HL-60 (cell line): ENCODE measurements around the gene TMEM184B.
A peak's percentile ranks its signal among the peaks of the same experiment; 100 is the strongest.

Experiments
- DNase-seq, 2 experiments: peaks; one replicate each; pipeline ENCODE4 v3.0.0-alpha.2; 2010 to 2020; ENCODE audit warnings: low read depth in 1 of 2, low spot score in 1 of 2
- H3K27ac ChIP-seq: fragments of 250-450 bp; sonication (Bioruptor Pico); replicated peaks from 2 replicates; pipeline ENCODE4 v1.5.1; 2020; ENCODE audit warnings: mild to moderate bottlenecking, moderate library complexity
- H3K27me3 ChIP-seq: fragments of 250-450 bp; sonication (Bioruptor Pico); 2 replicates; pipeline ENCODE4 v1.5.1; 2021; ENCODE audit warnings: mild to moderate bottlenecking, moderate library complexity; ENCODE audit not compliant: insufficient read depth, poor library complexity, severe bottlenecking
- H3K4me3 ChIP-seq: replicated peaks from 2 replicates; pipeline ENCODE4 v1.5.1; 2011; ENCODE audit warnings: mild to moderate bottlenecking, control low read depth, low read length; ENCODE audit not compliant: insufficient read depth
- CTCF ChIP-seq: IDR thresholded peaks from one replicate; pipeline ENCODE4 v1.5.1; 2011; ENCODE audit warnings: low read length, control low read depth, inconsistent platforms; ENCODE audit not compliant: insufficient read depth
- GABPA ChIP-seq: IDR thresholded peaks from 2 replicates; pipeline ENCODE4 v1.6.1; 2012; ENCODE audit warnings: low read depth
- POLR2AphosphoS5 ChIP-seq: IDR thresholded peaks from 2 replicates; pipeline ENCODE4 v1.6.1; 2012; ENCODE audit warnings: low read depth
- REST ChIP-seq: IDR thresholded peaks from 2 replicates; pipeline ENCODE4 v1.6.1; 2012; ENCODE audit warnings: low read depth; ENCODE audit not compliant: insufficient replicate concordance
- SPI1 ChIP-seq: IDR thresholded peaks from 2 replicates; pipeline ENCODE4 v1.6.1; 2012; ENCODE audit warnings: low read depth, mild to moderate bottlenecking, borderline replicate concordance

The TMEM184B gene

GRCh38 chr22:38308791-38309498, 36.1 kb upstream of the TMEM184B start:
- Histone ChIP-seq H3K4me3 (no peak overlapping the region), H3K27me3 (no peaks in the 10 kb centered on the region), H3K27ac (no peak overlapping the region)
- DNase-seq: no peak
- TF ChIP-seq CTCF: no peak
- no peak for TF ChIP-seq POLR2AphosphoS5
- no peak for TF ChIP-seq REST
- no peak for TF ChIP-seq SPI1
- no peak for TF ChIP-seq GABPA

GRCh38 chr22:38305471-38306448, 33.0 kb upstream of the TMEM184B start:
- Histone ChIP-seq H3K27me3 (no peaks in the 10 kb centered on the region), H3K4me3 (no peak overlapping the region), H3K27ac (peak overlapping the region; percentile 31)
- TF ChIP-seq GABPA (no peak), CTCF (no peak), SPI1 (peak; percentile 51)
- DNase-seq: no peak

GRCh38 chr22:38304526-38304925, 31.7 kb upstream of the TMEM184B start:
- no peak for TF ChIP-seq CTCF
- Histone ChIP-seq H3K4me3 (no peak overlapping the region), H3K27ac (no peak overlapping the region), H3K27me3 (no peaks in the 10 kb centered on the region)
- no peak for DNase-seq

GRCh38 chr22:38303974-38304373, 31.2 kb upstream of the TMEM184B start:
- no peak overlapping the region for H3K27ac ChIP-seq
- no peaks in the 10 kb centered on the region for H3K27me3 ChIP-seq
- H3K4me3 ChIP-seq: no peak overlapping the region

More at GRCh38 chr22:38303974-38304373, 31.2 kb upstream of the TMEM184B start:
- DNase-seq: no peak
- no peak for TF ChIP-seq SPI1
- no peak for TF ChIP-seq GABPA
- TF ChIP-seq POLR2AphosphoS5: no peak
- TF ChIP-seq REST: no peak
- TF ChIP-seq CTCF: no peak
